Vagina (tissue), 2 donors: ENCODE data around the gene DHRS7.

Experiments used
- CTCF ChIP-seq, 3 experiments: fragments of 450-650 bp in 2 of 3; fragments of 200-600 bp in 1 of 3; sonication (generic) in 1 of 3; IDR thresholded peaks; one replicate each; pipeline ENCODE4 v1.5.1; 2017 to 2019; ENCODE audit warnings: antibody characterized with exemption in 3 of 3, mild to moderate bottlenecking in 2 of 3, moderate library complexity in 2 of 3
- POLR2A ChIP-seq, 2 donors: fragments of 450-650 bp; IDR thresholded peaks; one replicate each; pipeline ENCODE4 v1.6.1; 2017; ENCODE audit warnings: antibody characterized with exemption in 2 of 2, mild to moderate bottlenecking in 2 of 2, moderate library complexity in 2 of 2
- POLR2AphosphoS5 ChIP-seq, 2 donors: sonication (generic); formaldehyde crosslinking; IDR thresholded peaks; one replicate each; pipeline ENCODE4 v1.9.0; 2017; ENCODE audit warnings: antibody characterized with exemption in 2 of 2, mild to moderate bottlenecking in 2 of 2, low read depth in 1 of 2; ENCODE audit not compliant: insufficient read depth in 1 of 2

- TF ChIP-seq CTCF (IDR thresholded peaks at IDR 0.05) (no peak), POLR2A (IDR thresholded peaks at IDR 0.05) (no peak), POLR2AphosphoS5 (IDR thresholded peaks at IDR 0.05; ENCODE audit: insufficient read depth in 1 of 2, low read depth in 1 of 2) (no peak)
These were observed 31.1 kb upstream of the DHRS7 start for GRCh38 chr14:60196291-60196690.
